Measurements from ENCODE around the gene CHAF1B.

CHAF1B gene

DNA sequence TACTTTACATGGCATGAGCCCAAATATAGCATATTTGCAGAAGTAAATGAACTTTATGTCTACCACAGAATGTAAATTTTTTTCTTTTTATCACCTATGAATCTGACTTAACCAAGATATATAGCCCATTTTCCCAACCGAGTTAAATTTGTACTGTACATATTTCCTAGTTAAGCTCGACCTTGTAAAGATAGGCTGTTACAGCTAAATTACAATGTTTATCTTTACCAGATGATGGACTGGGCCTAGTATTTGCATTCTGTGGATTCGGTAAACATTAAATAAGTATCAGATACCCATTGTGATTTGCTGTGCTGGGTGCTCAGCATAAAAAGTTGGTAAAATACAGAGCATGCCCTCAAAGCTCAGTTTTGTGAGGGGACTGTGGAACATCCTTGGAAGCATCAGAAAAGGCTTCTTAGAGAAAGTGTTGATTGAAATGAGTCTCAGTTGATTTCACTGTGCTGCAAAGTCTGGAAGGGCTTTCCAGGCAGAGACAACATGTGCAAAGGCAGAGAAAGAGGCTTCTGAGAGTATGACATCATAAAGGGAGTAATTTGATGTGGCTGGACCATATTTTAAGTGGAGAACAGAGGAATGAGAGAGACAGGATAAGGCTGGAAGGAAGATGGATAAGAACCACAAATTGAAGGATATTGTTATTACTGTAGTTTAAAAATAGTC, 37.8 kb upstream of the CHAF1B start:
- Histone ChIP-seq H3K27me3 (ENCODE audit: insufficient read depth, low read length, poor library complexity) (no peaks in the 10 kb centered on the region), H3K79me2 (ENCODE audit: control insufficient read depth, insufficient read depth, low read length) (no peaks in the 10 kb centered on the region), H2AK5ac (ENCODE audit: low read length) (no peak overlapping the region), H3K23ac (ENCODE audit: low read length) (no peak overlapping the region), H2BK15ac (replicated peaks; ENCODE audit: low read depth) (no peak overlapping the region), H3K18ac (ENCODE audit: low read length) (no peak overlapping the region), H2BK5ac (ENCODE audit: low read length) (no peak overlapping the region), H3K4me3 (ENCODE audit: low read length) (no peak overlapping the region), H3K4me1 (ENCODE audit: control insufficient read depth, low read depth, low read length) (no peaks in the 10 kb centered on the region), H3K4ac (ENCODE audit: low read depth, low read length) (no peak overlapping the region), H2BK120ac (ENCODE audit: low read depth, low read length) (no peak overlapping the region), H4K5ac (ENCODE audit: low read length) (no peak overlapping the region), H3K27ac (ENCODE audit: low read depth, low read length) (no peak overlapping the region), H3K79me1 (ENCODE audit: low read length) (no peaks in the 10 kb centered on the region), H3K4me2 (ENCODE audit: low read length) (no peak overlapping the region), H3K9ac (ENCODE audit: low read length) (no peak overlapping the region), H4K8ac (ENCODE audit: low read depth, low read length) (no peak overlapping the region), H3K36me3 (ENCODE audit: control insufficient read depth, insufficient read depth, low read length) (peaks cover 7% of the 10 kb centered on the region), H3K56ac (ENCODE audit: low read length) (no peak overlapping the region)
- WGBS (ENCODE audit: extremely low coverage, insufficient coverage, low lambda C conversion rate), result no CpG with 5 or more reads among the region's 3 CpGs
- DNase-seq, result no peak

DNA sequence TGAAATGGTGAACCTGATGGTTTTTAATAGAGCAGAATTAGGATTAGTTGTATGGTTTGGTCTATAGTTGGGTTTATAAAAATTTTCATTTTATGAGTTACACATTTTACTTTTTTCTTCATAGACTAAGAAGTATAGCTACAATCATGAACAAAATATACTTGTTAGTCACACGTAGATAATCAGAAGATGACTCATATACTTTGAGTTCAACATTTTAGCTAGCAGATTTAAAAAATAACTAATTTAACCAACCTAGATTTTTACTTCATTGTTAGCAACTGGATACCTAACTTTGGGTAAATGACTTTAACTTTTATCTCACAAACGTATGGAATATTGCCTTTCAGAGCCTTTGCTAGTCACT, 37.2 kb upstream of the CHAF1B start:
- Histone ChIP-seq H3K9ac (ENCODE audit: low read length) (no peak overlapping the region), H3K27ac (ENCODE audit: low read depth, low read length) (no peak overlapping the region), H4K5ac (ENCODE audit: low read length) (no peak overlapping the region), H3K27me3 (ENCODE audit: insufficient read depth, low read length, poor library complexity) (no peaks in the 10 kb centered on the region), H3K36me3 (ENCODE audit: control insufficient read depth, insufficient read depth, low read length) (peaks cover 7% of the 10 kb centered on the region), H3K79me1 (ENCODE audit: low read length) (no peaks in the 10 kb centered on the region), H3K18ac (ENCODE audit: low read length) (no peak overlapping the region), H3K4me1 (ENCODE audit: control insufficient read depth, low read depth, low read length) (no peaks in the 10 kb centered on the region), H3K4me2 (ENCODE audit: low read length) (no peak overlapping the region), H2BK5ac (ENCODE audit: low read length) (no peak overlapping the region), H4K8ac (ENCODE audit: low read depth, low read length) (no peak overlapping the region), H2BK15ac (replicated peaks; ENCODE audit: low read depth) (no peak overlapping the region), H3K23ac (ENCODE audit: low read length) (no peak overlapping the region), H3K4ac (ENCODE audit: low read depth, low read length) (no peak overlapping the region), H3K79me2 (ENCODE audit: control insufficient read depth, insufficient read depth, low read length) (no peaks in the 10 kb centered on the region), H2AK5ac (ENCODE audit: low read length) (no peak overlapping the region), H2BK120ac (ENCODE audit: low read depth, low read length) (no peak overlapping the region), H3K4me3 (ENCODE audit: low read length) (no peak overlapping the region), H3K56ac (ENCODE audit: low read length) (no peak overlapping the region)
- no peak for DNase-seq
- WGBS (ENCODE audit: extremely low coverage, insufficient coverage, low lambda C conversion rate), result no CpG with 5 or more reads among the region's 2 CpGs

DNA sequence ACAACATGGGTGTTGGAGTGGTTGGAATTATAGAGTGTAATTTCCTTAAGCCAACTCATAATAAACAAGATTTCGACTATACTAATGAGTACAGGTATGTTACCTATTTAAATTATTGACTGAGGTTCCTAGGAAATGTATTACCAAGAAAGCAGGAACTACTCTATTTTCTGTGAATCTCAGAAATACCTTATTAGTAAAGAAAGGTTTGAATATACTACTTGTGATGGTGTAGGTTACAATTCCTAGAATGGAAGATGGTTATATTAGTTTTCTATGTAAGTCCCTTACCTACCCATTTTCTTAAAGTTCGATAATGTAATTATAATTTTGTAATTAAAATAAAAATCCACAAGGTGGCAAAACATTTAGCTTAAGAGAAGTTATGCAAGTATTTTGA, 35.9 kb upstream of the CHAF1B start:
- Histone ChIP-seq H3K18ac (ENCODE audit: low read length) (no peak overlapping the region), H2BK120ac (ENCODE audit: low read depth, low read length) (no peak overlapping the region), H3K4me2 (ENCODE audit: low read length) (no peak overlapping the region), H3K27ac (ENCODE audit: low read depth, low read length) (no peak overlapping the region), H3K4ac (ENCODE audit: low read depth, low read length) (no peak overlapping the region), H3K79me1 (ENCODE audit: low read length) (no peaks in the 10 kb centered on the region), H3K79me2 (ENCODE audit: control insufficient read depth, insufficient read depth, low read length) (no peaks in the 10 kb centered on the region), H3K4me1 (ENCODE audit: control insufficient read depth, low read depth, low read length) (no peaks in the 10 kb centered on the region), H3K9ac (ENCODE audit: low read length) (no peak overlapping the region), H4K8ac (ENCODE audit: low read depth, low read length) (no peak overlapping the region), H3K4me3 (ENCODE audit: low read length) (no peak overlapping the region), H3K36me3 (ENCODE audit: control insufficient read depth, insufficient read depth, low read length) (peaks cover 7% of the 10 kb centered on the region), H2BK5ac (ENCODE audit: low read length) (no peak overlapping the region), H3K23ac (ENCODE audit: low read length) (no peak overlapping the region), H2BK15ac (replicated peaks; ENCODE audit: low read depth) (no peak overlapping the region), H3K56ac (ENCODE audit: low read length) (no peak overlapping the region), H3K27me3 (ENCODE audit: insufficient read depth, low read length, poor library complexity) (no peaks in the 10 kb centered on the region), H4K5ac (ENCODE audit: low read length) (no peak overlapping the region), H2AK5ac (ENCODE audit: low read length) (no peak overlapping the region)
- no CpG with 5 or more reads among the region's 2 CpGs for WGBS (ENCODE audit: extremely low coverage, insufficient coverage, low lambda C conversion rate)
- DNase-seq, result no peak

DNA sequence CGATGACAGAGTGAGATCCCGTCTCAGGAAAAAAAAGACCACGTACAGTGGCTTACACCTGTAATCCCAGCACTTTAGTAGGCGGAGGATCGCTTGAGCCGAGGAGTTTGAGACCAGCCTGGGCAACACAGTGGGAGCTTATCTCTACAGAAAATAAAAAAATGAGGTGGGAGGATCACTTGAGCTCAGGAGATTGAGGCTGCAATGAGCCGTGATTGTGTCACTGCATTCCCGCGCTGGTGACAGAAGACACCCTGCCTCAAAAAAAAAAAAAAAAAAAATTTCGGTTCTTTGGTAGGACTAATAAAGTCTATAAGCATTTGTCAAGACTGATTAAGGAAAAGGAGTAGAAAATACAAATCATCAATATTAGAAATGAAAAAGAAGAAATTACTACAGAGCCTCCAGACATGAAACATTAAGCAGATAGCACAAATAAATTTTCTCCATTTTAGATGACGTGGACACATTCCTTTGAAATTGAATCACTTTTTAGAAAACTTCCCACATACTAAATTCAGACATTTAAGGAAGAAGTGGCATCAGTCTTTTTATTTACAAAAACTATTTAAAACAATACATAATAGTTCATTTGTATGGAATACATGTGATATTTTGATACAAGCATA, 34.8 kb upstream of the CHAF1B start:
- Histone ChIP-seq H3K79me1 (ENCODE audit: low read length) (no peaks in the 10 kb centered on the region), H3K27me3 (ENCODE audit: insufficient read depth, low read length, poor library complexity) (no peaks in the 10 kb centered on the region), H2BK15ac (replicated peaks; ENCODE audit: low read depth) (no peak overlapping the region), H4K5ac (ENCODE audit: low read length) (no peak overlapping the region), H3K56ac (ENCODE audit: low read length) (no peak overlapping the region), H3K4me1 (ENCODE audit: control insufficient read depth, low read depth, low read length) (no peaks in the 10 kb centered on the region), H2BK120ac (ENCODE audit: low read depth, low read length) (no peak overlapping the region), H3K9ac (ENCODE audit: low read length) (no peak overlapping the region), H2AK5ac (ENCODE audit: low read length) (no peak overlapping the region), H3K4me2 (ENCODE audit: low read length) (no peak overlapping the region), H3K36me3 (ENCODE audit: control insufficient read depth, insufficient read depth, low read length) (peaks cover 8% of the 10 kb centered on the region), H2BK5ac (ENCODE audit: low read length) (no peak overlapping the region), H3K4ac (ENCODE audit: low read depth, low read length) (no peak overlapping the region), H3K4me3 (ENCODE audit: low read length) (no peak overlapping the region), H3K79me2 (ENCODE audit: control insufficient read depth, insufficient read depth, low read length) (no peaks in the 10 kb centered on the region), H3K27ac (ENCODE audit: low read depth, low read length) (no peak overlapping the region), H3K23ac (ENCODE audit: low read length) (no peak overlapping the region), H4K8ac (ENCODE audit: low read depth, low read length) (no peak overlapping the region), H3K18ac (ENCODE audit: low read length) (no peak overlapping the region)
- WGBS (ENCODE audit: extremely low coverage, insufficient coverage, low lambda C conversion rate), result no CpG with 5 or more reads among the region's 11 CpGs
- DNase-seq, result peak; percentile 24

DNA sequence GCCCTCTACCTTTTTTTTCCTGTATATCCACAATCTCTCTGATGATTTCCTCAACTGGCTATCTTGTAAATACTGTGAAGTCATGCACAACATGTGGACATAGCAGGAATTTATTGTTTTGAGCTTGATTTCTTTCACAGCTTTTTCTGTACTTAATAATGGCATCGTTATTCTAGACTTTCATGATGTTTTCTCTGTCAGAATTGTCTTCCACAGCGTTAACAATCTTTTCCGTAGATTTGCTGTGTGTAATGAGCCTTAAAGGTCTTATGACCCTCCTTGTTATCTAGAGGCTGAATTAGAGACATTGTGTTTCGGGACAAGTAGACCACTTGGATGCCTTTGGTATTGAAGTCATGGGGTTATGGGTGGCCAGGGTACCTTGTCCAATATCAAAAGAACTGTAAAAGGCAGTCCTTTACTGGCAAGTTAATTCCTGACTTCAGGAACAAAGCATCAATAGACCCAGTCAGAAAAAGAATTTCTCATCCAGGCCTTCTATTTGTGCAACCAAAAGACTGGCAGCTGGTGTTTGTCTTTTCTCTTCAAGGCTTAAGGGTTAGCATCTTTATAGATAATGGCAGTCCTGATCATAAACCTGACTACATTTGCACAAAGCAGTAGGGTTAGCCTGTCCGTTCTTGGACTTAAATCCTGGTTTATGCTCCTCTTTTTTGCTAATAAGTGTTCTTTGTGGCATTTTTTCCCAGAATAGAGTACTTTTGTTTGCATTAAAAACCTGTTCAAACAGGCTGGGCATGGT, 30.1 kb upstream of the CHAF1B start:
- no peak overlapping the region for H3K4me2 ChIP-seq (ENCODE audit: low read length)
- no peak overlapping the region for H3K9ac ChIP-seq (ENCODE audit: low read length)
- no peak overlapping the region for H3K4me3 ChIP-seq (ENCODE audit: low read length)
- H3K79me1 ChIP-seq (ENCODE audit: low read length), result no peaks in the 10 kb centered on the region
- no peak overlapping the region for H3K4ac ChIP-seq (ENCODE audit: low read depth, low read length)
- no peak overlapping the region for H3K27ac ChIP-seq (ENCODE audit: low read depth, low read length)
- H2BK5ac ChIP-seq (ENCODE audit: low read length), result no peak overlapping the region
- H4K8ac ChIP-seq (ENCODE audit: low read depth, low read length), result no peak overlapping the region
- no peak overlapping the region for H2BK120ac ChIP-seq (ENCODE audit: low read depth, low read length)
- no peak overlapping the region for H4K5ac ChIP-seq (ENCODE audit: low read length)
- H3K18ac ChIP-seq (ENCODE audit: low read length), result no peak overlapping the region
- no peaks in the 10 kb centered on the region for H3K4me1 ChIP-seq (ENCODE audit: control insufficient read depth, low read depth, low read length)
- no peaks in the 10 kb centered on the region for H3K27me3 ChIP-seq (ENCODE audit: insufficient read depth, low read length, poor library complexity)
- DNase-seq, result no peak
- no peak overlapping the region for H3K56ac ChIP-seq (ENCODE audit: low read length)
- H3K79me2 ChIP-seq (ENCODE audit: control insufficient read depth, insufficient read depth, low read length), result no peaks in the 10 kb centered on the region
- no peak overlapping the region for H2AK5ac ChIP-seq (ENCODE audit: low read length)
- no peak overlapping the region for H2BK15ac ChIP-seq (replicated peaks; ENCODE audit: low read depth)
- H3K36me3 ChIP-seq (ENCODE audit: control insufficient read depth, insufficient read depth, low read length), result peaks cover 1% of the 10 kb centered on the region
- no peak overlapping the region for H3K23ac ChIP-seq (ENCODE audit: low read length)
- WGBS (ENCODE audit: extremely low coverage, insufficient coverage, low lambda C conversion rate), result no CpG with 5 or more reads among the region's 5 CpGs
